NK-92 treated with Interleukin-12 subunit alpha and Interleukin-12 subunit beta, amount 100 ng/mL, for 24 hours (cell line): ENCODE results near the gene TCN2.
"Not testable (repeated sequence)": the region's sequence is repeated elsewhere in the genome, so short reads cannot be mapped to it uniquely, and the experiment has no call there.

Experiments
- DNase-seq: peaks from one replicate; lab custom pipeline; 2025; lab: John Stamatoyannopoulos, UW

Gene TCN2

GRCh38 chr22:30606455-30607299, at the start of gene TCN2:
TCN2 (plus strand) TSS chr22:30607174; CDS start chr22:30607332, 158 bp downstream.
- no peak for DNase-seq

GRCh38 chr22:30557243-30557642, 49.7 kb upstream of the TCN2 start:
- no peak for DNase-seq

- DNase-seq, result no peak
Observed at GRCh38 chr22:30559889-30560288, 47.1 kb upstream of the TCN2 start.

- DNase-seq, result not testable (repeated sequence)
Observed at GRCh38 chr22:30560643-30561202, 46.3 kb upstream of the TCN2 start.

GRCh38 chr22:30561402-30562189, 45.4 kb upstream of the TCN2 start:
- no peak for DNase-seq

- DNase-seq, result no peak
Observed at GRCh38 chr22:30562366-30562765, 44.6 kb upstream of the TCN2 start.

- no peak for DNase-seq
Observed at GRCh38 chr22:30564045-30564760, 42.8 kb upstream of the TCN2 start.

- DNase-seq, result no peak
Observed at GRCh38 chr22:30564761-30565119, 42.2 kb upstream of the TCN2 start.

- no peak for DNase-seq
Observed at GRCh38 chr22:30565341-30565740, 41.6 kb upstream of the TCN2 start.

GRCh38 chr22:30566125-30566524, 40.8 kb upstream of the TCN2 start:
- DNase-seq, result no peak

- DNase-seq, result not testable (repeated sequence)
Observed at GRCh38 chr22:30567277-30567676, 39.7 kb upstream of the TCN2 start.

GRCh38 chr22:30568137-30568805, 38.7 kb upstream of the TCN2 start:
- no peak for DNase-seq

- no peak for DNase-seq
Observed at GRCh38 chr22:30569674-30570202, 37.2 kb upstream of the TCN2 start.

- DNase-seq, result no peak
Observed at GRCh38 chr22:30572210-30572609, 34.8 kb upstream of the TCN2 start.

- DNase-seq, result no peak
Observed at GRCh38 chr22:30572840-30573593, 34.0 kb upstream of the TCN2 start.

- no peak for DNase-seq
Observed at GRCh38 chr22:30573594-30574094, 33.3 kb upstream of the TCN2 start.

GRCh38 chr22:30574095-30574981, 32.6 kb upstream of the TCN2 start, which contains the start of gene GAL3ST1:
GAL3ST1 (minus strand) TSS chr22:30574665; CDS start chr22:30557392, 17,273 bp downstream.
- no peak for DNase-seq

- DNase-seq, result no peak
Observed at GRCh38 chr22:30574997-30575671, 31.8 kb upstream of the TCN2 start.

GRCh38 chr22:30575859-30576258, 31.1 kb upstream of the TCN2 start:
- no peak for DNase-seq
